Fibroblast of the aortic adventitia (primary cell): ENCODE data around the gene FSTL4. TPM values are rescaled to one million over a fixed set of nuclear protein-coding genes. Genes with fewer than 3 reads are reported as not detected.
"Not testable (repeated sequence)": the region's sequence is repeated elsewhere in the genome, so short reads cannot be mapped to it uniquely, and the experiment has no call there.

Experiments
- DNase-seq: peaks from one replicate; pipeline ENCODE4 v3.0.0-alpha.2; 2010; ENCODE audit warnings: low read depth
- H3K4me3 ChIP-seq: 2 replicates; pipeline ENCODE4 v1.5.1; 2011; ENCODE audit warnings: low read depth, mild to moderate bottlenecking, control low read depth, low read length, moderate library complexity
- CTCF ChIP-seq: IDR thresholded peaks from 2 replicates; pipeline ENCODE4 v1.5.1; 2011; ENCODE audit warnings: mild to moderate bottlenecking, low read length, control low read depth, inconsistent platforms; ENCODE audit not compliant: insufficient read depth
- total RNA-seq: library from RNA; depleted of rRNA; stranded (reverse); fragments of >200 nt; gene quantifications from 2 replicates; pipeline ENCODE4 v1.2.3, GENCODE V29; 2012; ENCODE audit warnings: low replicate concordance

Gene FSTL4
- total RNA-seq, 1 donor = not detected

- no peak for TF ChIP-seq CTCF
- DNase-seq = peak; percentile 35
- H3K4me3 ChIP-seq = no peak overlapping the region
These were observed 386.6 kb downstream of the FSTL4 start for GRCh38 chr5:133225671-133226152.

- no peak for TF ChIP-seq CTCF
- DNase-seq = no peak
- no peak overlapping the region for H3K4me3 ChIP-seq
These were observed 389.4 kb downstream of the FSTL4 start for GRCh38 chr5:133222979-133223378.

- no peak for DNase-seq
- TF ChIP-seq CTCF = no peak
- no peak overlapping the region for H3K4me3 ChIP-seq
These were observed 389.8 kb downstream of the FSTL4 start for GRCh38 chr5:133222521-133222920.

DNA sequence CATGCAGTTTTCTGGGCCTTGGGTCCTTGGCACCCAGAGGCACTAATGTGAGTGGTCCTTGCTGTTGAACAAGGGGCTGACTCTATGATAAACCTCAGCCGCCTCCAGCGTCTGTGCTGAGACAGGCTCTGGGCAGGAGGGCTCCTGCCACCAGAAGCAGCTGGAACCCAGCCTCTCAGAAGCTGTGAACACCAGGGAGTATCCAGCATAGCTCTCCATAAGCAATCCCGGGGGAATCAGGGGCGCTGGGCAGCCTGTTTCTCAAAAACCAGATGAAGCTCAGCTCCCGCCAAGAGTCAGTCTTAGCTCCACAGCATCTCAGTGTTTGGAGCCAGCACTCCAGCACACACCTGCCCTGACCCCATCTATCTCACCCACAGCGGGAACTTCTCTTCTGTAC is 390.3 kb downstream of the FSTL4 start:
- DNase-seq = no peak
- H3K4me3 ChIP-seq = no peak overlapping the region
- TF ChIP-seq CTCF = no peak

DNA sequence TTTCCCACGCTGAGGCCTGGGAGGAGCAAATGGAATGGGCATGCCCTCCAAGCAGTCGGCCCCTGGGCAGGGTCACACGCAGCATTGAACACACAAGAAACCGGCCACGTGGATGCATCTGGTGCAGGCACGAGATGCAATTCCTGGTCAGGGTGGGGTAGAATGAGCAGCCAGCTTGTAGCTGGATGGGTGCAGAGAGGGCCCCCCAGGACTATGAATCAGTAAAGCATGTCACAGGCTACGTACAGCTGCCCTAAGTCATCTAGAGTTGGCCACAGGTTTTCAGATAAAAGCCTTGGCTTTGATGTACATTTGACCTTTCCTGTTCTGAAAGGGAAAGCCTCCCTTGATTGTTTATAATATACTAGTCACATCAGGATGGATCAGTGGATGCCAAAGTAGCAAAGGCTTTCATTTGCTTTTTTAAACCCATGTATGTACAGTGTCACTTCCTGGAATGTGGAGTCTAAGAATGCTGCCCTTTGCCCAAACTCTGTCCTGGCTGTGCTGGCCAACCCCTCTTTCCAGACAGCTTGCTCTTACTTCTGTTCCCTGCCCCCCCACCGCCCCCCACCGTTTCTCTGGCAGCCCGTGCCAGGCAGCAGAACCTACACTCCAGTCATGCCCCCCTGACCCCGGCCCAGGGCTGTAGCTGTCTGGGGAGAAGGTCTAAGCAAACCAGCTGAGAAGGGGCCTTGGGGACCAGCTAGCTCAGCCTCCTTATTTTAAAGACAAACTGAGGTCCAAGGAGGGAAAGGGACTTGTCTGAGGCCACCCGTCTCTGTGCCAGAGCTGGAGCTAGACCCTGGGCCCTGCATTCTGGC is 391.3 kb downstream of the FSTL4 start:
- TF ChIP-seq CTCF = no peak
- DNase-seq = peak; percentile 62
- H3K4me3 ChIP-seq = no peak overlapping the region

GRCh38 chr5:133219296-133219695 is 393.0 kb downstream of the FSTL4 start:
- DNase-seq = no peak
- TF ChIP-seq CTCF = no peak

GRCh38 chr5:133216138-133216537 is 396.2 kb downstream of the FSTL4 start:
- H3K4me3 ChIP-seq, DNase-seq: not testable (repeated sequence)

More at GRCh38 chr5:133219296-133219695, 393.0 kb downstream of the FSTL4 start:
- H3K4me3 ChIP-seq = no peak overlapping the region
